ENCODE results near the gene TBC1D8.
A peak's percentile ranks its signal among the peaks of the same experiment; 100 is the strongest.

TBC1D8 gene

GRCh38 chr2:100987974-100988373 lies 163.2 kb downstream of the TBC1D8 start:
- no peak for DNase-seq (ENCODE audit: low read depth)
- TF ChIP-seq CTCF (IDR thresholded peaks at IDR 0.05; ENCODE audit: low read depth, low read length) (no peak), MAX (IDR thresholded peaks at IDR 0.05; ENCODE audit: low read depth, low read length) (no peak), MYC (IDR thresholded peaks at IDR 0.05; ENCODE audit: low read depth, low read length) (no peak)
- H3K4me3 ChIP-seq (ENCODE audit: low read depth, low read length) = no peak overlapping the region

GRCh38 chr2:100987536-100987935 lies 163.6 kb downstream of the TBC1D8 start:
- no peak for DNase-seq (ENCODE audit: low read depth)
- TF ChIP-seq POLR2A (IDR thresholded peaks at IDR 0.05; ENCODE audit: extremely low read depth, insufficient read length) (no peak), MYC (IDR thresholded peaks at IDR 0.05; ENCODE audit: low read depth, low read length) (no peak), CTCF (IDR thresholded peaks at IDR 0.05; ENCODE audit: low read depth, low read length) (no peak), MAX (IDR thresholded peaks at IDR 0.05; ENCODE audit: low read depth, low read length) (no peak)
- no peak overlapping the region for H3K4me3 ChIP-seq (ENCODE audit: low read depth, low read length)

GRCh38 chr2:100986157-100986556 lies 165.0 kb downstream of the TBC1D8 start:
- no peak for TF ChIP-seq CTCF (IDR thresholded peaks at IDR 0.05; ENCODE audit: low read depth, low read length)
- TF ChIP-seq MAX (IDR thresholded peaks at IDR 0.05; ENCODE audit: low read depth, low read length) = no peak
- no peak for TF ChIP-seq POLR2A (IDR thresholded peaks at IDR 0.05; ENCODE audit: extremely low read depth, insufficient read length)
- no peak for DNase-seq (ENCODE audit: low read depth)
- no peak overlapping the region for H3K4me3 ChIP-seq (ENCODE audit: low read depth, low read length)

GRCh38 chr2:100984892-100985307 lies 166.3 kb downstream of the TBC1D8 start:
- peak; percentile 81 for DNase-seq (ENCODE audit: low read depth)
- TF ChIP-seq MYC (IDR thresholded peaks at IDR 0.05; ENCODE audit: low read depth, low read length) (no peak), CTCF (IDR thresholded peaks at IDR 0.05; ENCODE audit: low read depth, low read length) (peak; percentile 83)
- no peak overlapping the region for H3K4me3 ChIP-seq (ENCODE audit: low read depth, low read length)

- TF ChIP-seq MAX (IDR thresholded peaks at IDR 0.05; ENCODE audit: low read depth, low read length) = no peak
- TF ChIP-seq MYC (IDR thresholded peaks at IDR 0.05; ENCODE audit: low read depth, low read length) = no peak
- TF ChIP-seq CTCF (IDR thresholded peaks at IDR 0.05; ENCODE audit: low read depth, low read length) = no peak
- no peak for TF ChIP-seq POLR2A (IDR thresholded peaks at IDR 0.05; ENCODE audit: extremely low read depth, insufficient read length)
- H3K4me3 ChIP-seq (ENCODE audit: low read depth, low read length) = no peak overlapping the region
- no peak for DNase-seq (ENCODE audit: low read depth)
These were observed 167.4 kb downstream of the TBC1D8 start for GRCh38 chr2:100983684-100984310.

- TF ChIP-seq CTCF (IDR thresholded peaks at IDR 0.05; ENCODE audit: low read depth, low read length) = no peak
- DNase-seq (ENCODE audit: low read depth) = no peak
- no peak overlapping the region for H3K4me3 ChIP-seq (ENCODE audit: low read depth, low read length)
These were observed 168.0 kb downstream of the TBC1D8 start for GRCh38 chr2:100983201-100983600.

Measured in NB4 (cell line).